IPS DF 4.7 (cell line): ENCODE measurements around the gene OR4A15.

Experiments used
- DNase-seq: peaks from one replicate; pipeline ENCODE4 v3.0.0-alpha.2; 2013; ENCODE audit warnings: low spot score; ENCODE audit errors: extremely low read depth

The OR4A15 gene

DNA sequence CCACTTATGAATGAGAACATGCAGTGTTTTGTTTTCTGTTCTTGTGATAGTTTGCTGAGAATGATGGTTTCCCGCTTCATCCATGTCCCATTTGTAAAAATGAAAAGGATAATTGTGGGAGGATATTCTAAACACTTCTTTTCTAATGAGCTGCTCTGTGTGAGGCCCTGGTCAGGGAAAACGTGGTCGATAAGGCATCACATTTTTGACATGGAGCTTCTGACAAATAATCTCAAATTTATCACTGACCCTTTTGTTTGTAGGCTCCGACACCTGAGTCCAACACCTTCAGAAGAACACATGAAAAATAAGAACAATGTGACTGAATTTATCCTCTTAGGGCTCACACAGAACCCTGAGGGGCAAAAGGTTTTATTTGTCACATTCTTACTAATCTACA, at the start of gene OR4A15:
TSS of gene OR4A15 (plus strand) at position 301 of the 400 bp plus-strand sequence. CDS start at position 301, 0 bp downstream.
- no peak for DNase-seq

- DNase-seq, result no peak
These were observed 43.3 kb upstream of the OR4A15 start for GRCh38 chr11:55324500-55324899.

- no peak for DNase-seq
These were observed 24.9 kb upstream of the OR4A15 start, which contains the start of gene OR4A16 for GRCh38 chr11:55342901-55343300. Gene OR4A16, plus strand, starts transcription at chr11:55343201. Its CDS starts 0 bp downstream, at chr11:55343201.

DNA sequence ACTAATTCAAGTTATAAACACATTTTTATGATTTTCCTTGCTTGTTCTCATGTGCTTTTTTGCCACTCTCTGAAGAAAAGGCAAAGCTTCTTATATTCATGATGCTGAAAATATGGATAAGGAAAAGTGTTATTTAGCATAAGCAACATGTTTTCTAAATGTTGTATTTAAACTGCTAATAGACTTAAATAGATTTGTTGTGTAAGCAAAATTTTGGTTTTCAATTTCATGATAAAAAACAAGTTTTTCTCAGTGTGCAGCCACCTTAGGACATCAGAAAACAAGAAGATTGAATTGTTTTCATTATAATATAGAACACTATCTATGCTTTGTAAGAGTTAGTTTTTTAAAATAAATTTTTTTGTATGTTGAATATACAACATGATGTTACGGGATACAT, 22.5 kb upstream of the OR4A15 start:
- DNase-seq, result no peak

- DNase-seq, result no peak
These were observed 18.7 kb upstream of the OR4A15 start for GRCh38 chr11:55349032-55349431.

DNA sequence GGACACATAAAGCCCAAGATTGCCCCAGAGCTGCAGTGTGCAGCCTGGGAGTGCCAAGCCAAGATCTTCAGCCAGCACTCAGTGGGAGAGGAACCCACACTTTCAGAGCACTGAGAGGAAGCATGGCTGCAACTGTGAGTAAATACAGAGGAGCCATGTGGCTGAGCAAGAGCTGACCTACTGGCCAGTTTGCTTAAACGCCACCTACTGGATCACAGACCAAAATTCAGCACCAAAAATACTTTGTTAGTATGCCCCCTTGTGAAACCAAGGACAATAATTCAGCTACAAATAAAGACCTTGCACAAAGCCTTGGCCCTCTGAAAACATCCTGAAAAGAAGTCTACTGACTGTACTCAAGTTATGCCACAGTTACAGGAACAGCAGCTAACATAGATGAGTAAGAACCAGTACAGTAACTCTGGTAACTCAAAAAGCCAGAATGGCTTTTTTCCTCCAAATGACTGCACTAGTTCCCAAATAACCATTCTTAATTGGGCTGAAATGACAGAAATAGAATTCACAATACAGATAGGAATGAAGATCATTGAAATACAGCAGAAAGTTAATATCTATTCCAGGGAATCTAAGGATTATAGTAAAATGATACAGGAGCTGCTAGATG, 10.1 kb upstream of the OR4A15 start:
- DNase-seq, result no peak

- no peak for DNase-seq
These were observed 33.2 kb downstream of the OR4A15 start for GRCh38 chr11:55401011-55401410.
